ENCODE results near the gene LINGO1. TPM values are rescaled to one million over a fixed set of nuclear protein-coding genes. Genes with fewer than 3 reads are reported as not detected.

The LINGO1 gene
- total and polyA plus RNA-seq, 4 donors = 0.50 to 1.6 (median 0.75) TPM; not detected in 1

- 89% methylated on average over 15 of the region's 15 CpGs for WGBS
- no peaks in the 10 kb centered on the region for H3K27me3 ChIP-seq (ENCODE audit: control insufficient read depth in 4 of 4, insufficient read depth in 4 of 4, low read length in 3 of 4)
- H3K9ac ChIP-seq (ENCODE audit: low read depth in 1 of 2, low read length in 2 of 2) = no peak overlapping the region
- no peaks in the 10 kb centered on the region for H3K36me3 ChIP-seq (ENCODE audit: control insufficient read depth in 4 of 4, insufficient read depth in 3 of 4, low read depth in 1 of 4, low read length in 3 of 4)
- H3K27ac ChIP-seq (ENCODE audit: low read depth in 1 of 2, low read length in 2 of 2) = no peak overlapping the region
- no peaks in the 10 kb centered on the region for H3K9me3 ChIP-seq (ENCODE audit: control insufficient read depth in 4 of 4, low read length in 3 of 4)
- H3K4me3 ChIP-seq (ENCODE audit: low read depth in 1 of 3, low read length in 3 of 3) = no peak overlapping the region
- TF ChIP-seq YY1 (IDR thresholded peaks at IDR 0.05) = no peak
- TF ChIP-seq REST (IDR thresholded peaks at IDR 0.05) = no peak
- TF ChIP-seq HNF4G (IDR thresholded peaks at IDR 0.05) = no peak
- no peak for TF ChIP-seq ATF3 (IDR thresholded peaks at IDR 0.05)
- no peak for TF ChIP-seq FOXA1 (IDR thresholded peaks at IDR 0.05)
- no peak for TF ChIP-seq HNF4A (conservative IDR thresholded peaks at IDR 0.05)
- no peak for DNase-seq (ENCODE audit: low spot score)
- no peaks in the 10 kb centered on the region for H3K4me1 ChIP-seq (ENCODE audit: control insufficient read depth in 4 of 4, insufficient read depth in 4 of 4, low read length in 3 of 4)
These were observed 35.6 kb downstream of the LINGO1 start for GRCh38 chr15:77596821-77597803.

DNA sequence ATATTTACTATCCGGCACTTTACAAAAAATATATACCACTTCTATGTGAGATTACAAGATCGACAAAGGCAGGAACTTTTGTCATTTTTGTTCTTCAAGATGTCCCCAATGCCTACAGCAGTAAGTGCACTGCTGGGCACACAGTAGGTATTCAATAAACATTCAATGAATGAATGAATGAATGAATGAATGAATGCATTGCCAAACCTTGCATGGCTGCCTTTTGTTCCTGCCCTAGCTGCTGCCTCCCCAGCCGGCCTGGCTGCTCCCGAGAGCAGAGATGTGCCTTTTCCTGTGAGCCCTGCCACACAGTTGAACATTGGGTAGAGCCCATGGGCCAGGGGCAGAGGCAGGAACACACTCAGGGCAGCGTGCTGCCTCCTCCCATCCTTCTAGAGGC is 37.5 kb downstream of the LINGO1 start:
- H3K4me1 ChIP-seq (ENCODE audit: control insufficient read depth in 4 of 4, insufficient read depth in 4 of 4, low read length in 3 of 4) = no peaks in the 10 kb centered on the region
- no peak overlapping the region for H3K27ac ChIP-seq (ENCODE audit: low read depth in 1 of 2, low read length in 2 of 2)
- H3K9ac ChIP-seq (ENCODE audit: low read depth in 1 of 2, low read length in 2 of 2) = no peak overlapping the region
- H3K27me3 ChIP-seq (ENCODE audit: control insufficient read depth in 4 of 4, insufficient read depth in 4 of 4, low read length in 3 of 4) = no peaks in the 10 kb centered on the region
- H3K36me3 ChIP-seq (ENCODE audit: control insufficient read depth in 4 of 4, insufficient read depth in 3 of 4, low read depth in 1 of 4, low read length in 3 of 4) = no peaks in the 10 kb centered on the region
- whole genome bisulfite sequencing = 90% methylated on average over 5 of the region's 5 CpGs
- TF ChIP-seq HNF4A (conservative IDR thresholded peaks at IDR 0.05) (no peak), GABPA (IDR thresholded peaks at IDR 0.05 in 1 of 2, conservative IDR thresholded peaks at IDR 0.05 in 1 of 2) (no peak), FOXA1 (IDR thresholded peaks at IDR 0.05) (no peak), EGR1 (IDR thresholded peaks at IDR 0.05; ENCODE audit: low read depth in 2 of 2) (no peak)
- DNase-seq (ENCODE audit: low spot score) = no peak
- no peak overlapping the region for H3K4me3 ChIP-seq (ENCODE audit: low read depth in 1 of 3, low read length in 3 of 3)
- H3K9me3 ChIP-seq (ENCODE audit: control insufficient read depth in 4 of 4, low read length in 3 of 4) = no peaks in the 10 kb centered on the region

DNA sequence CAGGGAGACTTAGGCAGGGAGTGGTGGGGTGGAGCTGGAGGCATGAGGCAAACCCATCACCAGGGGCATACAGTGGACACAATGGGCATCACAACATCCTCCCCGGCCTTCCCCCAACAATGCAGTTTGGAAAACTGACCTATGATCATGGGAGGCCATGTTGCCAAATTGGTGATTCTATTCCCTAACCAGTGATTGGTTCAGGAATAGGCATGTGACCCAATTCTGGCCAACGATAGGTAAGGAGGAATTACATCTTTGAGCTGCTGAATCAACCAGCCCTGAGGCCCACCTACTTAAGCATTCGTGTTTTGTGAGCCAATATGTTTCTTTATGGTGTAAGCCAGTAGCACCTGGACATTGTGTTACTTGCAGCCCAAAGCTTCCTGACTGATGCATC is 40.0 kb downstream of the LINGO1 start:
- no peak for DNase-seq (ENCODE audit: low spot score)
- TF ChIP-seq FOXA1 (IDR thresholded peaks at IDR 0.05) = no peak
- TF ChIP-seq YY1 (IDR thresholded peaks at IDR 0.05) = no peak
- TF ChIP-seq MAX (IDR thresholded peaks at IDR 0.05) = no peak
- no peak for TF ChIP-seq JUND (IDR thresholded peaks at IDR 0.05)
- TF ChIP-seq EGR1 (IDR thresholded peaks at IDR 0.05; ENCODE audit: low read depth in 2 of 2) = no peak
- TF ChIP-seq RXRA (IDR thresholded peaks at IDR 0.05) = no peak
- TF ChIP-seq HNF4A (conservative IDR thresholded peaks at IDR 0.05) = no peak
- TF ChIP-seq GABPA (IDR thresholded peaks at IDR 0.05 in 1 of 2, conservative IDR thresholded peaks at IDR 0.05 in 1 of 2) = no peak
- no peaks in the 10 kb centered on the region for H3K9me3 ChIP-seq (ENCODE audit: control insufficient read depth in 4 of 4, low read length in 3 of 4)
- no peaks in the 10 kb centered on the region for H3K36me3 ChIP-seq (ENCODE audit: control insufficient read depth in 4 of 4, insufficient read depth in 3 of 4, low read depth in 1 of 4, low read length in 3 of 4)
- no peaks in the 10 kb centered on the region for H3K27me3 ChIP-seq (ENCODE audit: control insufficient read depth in 4 of 4, insufficient read depth in 4 of 4, low read length in 3 of 4)
- no peak overlapping the region for H3K27ac ChIP-seq (ENCODE audit: low read depth in 1 of 2, low read length in 2 of 2)
- no peaks in the 10 kb centered on the region for H3K4me1 ChIP-seq (ENCODE audit: control insufficient read depth in 4 of 4, insufficient read depth in 4 of 4, low read length in 3 of 4)
- no peak overlapping the region for H3K9ac ChIP-seq (ENCODE audit: low read depth in 1 of 2, low read length in 2 of 2)
- 61% methylated on average over 3 of the region's 3 CpGs for WGBS
- H3K4me3 ChIP-seq (ENCODE audit: low read depth in 1 of 3, low read length in 3 of 3) = no peak overlapping the region

All from liver (tissue), 9 donors.